ENCODE measurements around the gene TMEM119. TPM values are rescaled to one million over a fixed set of nuclear protein-coding genes. Genes with fewer than 3 reads are reported as not detected.
A peak's percentile ranks its signal among the peaks of the same experiment; 100 is the strongest.

The TMEM119 gene
- 0.48 and 0.61 TPM in 2 replicates for total RNA-seq (2021; fragmentation: NEBNext Ultra II Directional; extraction: Animal tissue kit (Norgen Biotek cat#: 25700))
- polyA plus RNA-seq (2011; rRNA removed), result 0.35 TPM in 2 replicates
- polyA plus RNA-seq (2011; cell fraction: cytosol; rRNA removed), result 0.41 TPM
- 0.27 TPM for polyA plus RNA-seq (2011; cell fraction: nucleus; rRNA removed)
- 0.16 to 0.42 TPM (median 0.24 TPM) in 4 replicates for polyA plus RNA-seq (2012, experiment 1 of 2)
- 0.26 TPM for polyA plus RNA-seq (2012, experiment 2 of 2)
- polyA plus RNA-seq (2013, experiment 1 of 2), result 0.55 TPM
- 0.68 TPM for polyA plus RNA-seq (2013, experiment 2 of 2)
- not detected in 2 replicates for polyA minus RNA-seq (2011; rRNA and poly(A)+ RNA removed)
- polyA minus RNA-seq (2011; cell fraction: cytosol; rRNA and poly(A)+ RNA removed), result not detected
- polyA minus RNA-seq (2011; cell fraction: nucleus; rRNA and poly(A)+ RNA removed), result not detected
- long read RNA-seq, experiment 1, result 0 reads
- long read RNA-seq, experiment 2, result 0 reads

- DNase-seq (ENCODE audit: low read depth in 1 of 2, low spot score in 2 of 2) (no peak), FAIRE-seq (no peak)
- Histone ChIP-seq H4K8ac (ENCODE audit: extremely low read depth, insufficient read depth, low read length) (0 out of 2 replicates have a peak within 1 kb of the TSS, but pooled peaks have one; percentile 38), H3K18ac (ENCODE audit: extremely low read depth, low read length) (peak within 1 kb of the TSS; percentile 51; the same call in 1 of the 2 replicates), H4K20me1 (replicated peaks in 1 of 2; ENCODE audit: control insufficient read depth in 1 of 2, insufficient read depth in 2 of 2, low read length in 2 of 2) (peaks cover 0 to 8% of the 10 kb centered on the region in 2 experiments), H3K79me1 (ENCODE audit: low read depth, low read length) (no peaks in the 10 kb centered on the region; the same call in 1 of the 2 replicates), H2BK12ac (ENCODE audit: low read depth, low read length) (peak within 1 kb of the TSS; percentile 46; the same call in 1 of the 2 replicates), H4K5ac (ENCODE audit: insufficient read length, low read depth, low read length) (no peak within 1 kb of the TSS), H3K36me3 (ENCODE audit: control insufficient read depth in 2 of 4, insufficient read depth in 4 of 4, low read length in 3 of 4) (no peaks in the 10 kb centered on the region), H3K27me3 (replicated peaks in 1 of 4; ENCODE audit: control insufficient read depth in 3 of 4, extremely low read depth in 1 of 4, insufficient read depth in 3 of 4, low read length in 3 of 4) (no peaks in the 10 kb centered on the region; a peak in 1 of 7 replicates), H3K4me2 (ENCODE audit: insufficient read depth in 1 of 2, low read depth in 2 of 2, low read length in 2 of 2) (no peak within 1 kb of the TSS; a peak in 1 of 4 replicates), H3K9me3 (ENCODE audit: insufficient read depth in 2 of 2, low read depth in 1 of 2, low read length in 1 of 2) (no peaks in the 10 kb centered on the region), H2BK5ac (ENCODE audit: low read depth, low read length) (peak within 1 kb of the TSS; percentile 20; the same call in 1 of the 2 replicates), H3K79me2 (ENCODE audit: control insufficient read depth in 1 of 2, insufficient read depth in 2 of 2, low read length in 2 of 2) (no peaks in the 10 kb centered on the region), H3K14ac (ENCODE audit: insufficient read length) (no peak within 1 kb of the TSS), H2BK120ac (replicated peaks; ENCODE audit: low read depth, low read length) (no peak within 1 kb of the TSS), H3K27ac (ENCODE audit: low read depth, low read length) (no peak within 1 kb of the TSS), H2AFZ (ENCODE audit: low read length) (peak within 1 kb of the TSS; percentile 68; the same call in 1 of the 2 replicates), H4K91ac (replicated peaks; ENCODE audit: insufficient read length, low read length) (peak within 1 kb of the TSS; percentile 52), H3K4me1 (replicated peaks in 1 of 4; ENCODE audit: control insufficient read depth in 3 of 4, insufficient read depth in 4 of 4, low read length in 3 of 4) (peaks cover 0 to 14% (median 0%) of the 10 kb centered on the region in 4 experiments; a peak in 3 of 7 replicates), H2BK20ac (ENCODE audit: low read length) (no peak within 1 kb of the TSS), H3K4me3 (ENCODE audit: extremely low read depth in 1 of 4, insufficient read depth in 2 of 4, low read depth in 3 of 4, low read length in 4 of 4) (no peak within 1 kb of the TSS), H2BK15ac (ENCODE audit: low read length) (peak within 1 kb of the TSS; percentile 81), H3K23me2 (ENCODE audit: low read depth, low read length) (peaks cover 7% of the 10 kb centered on the region; the same call in 1 of the 2 replicates), H2AK5ac (ENCODE audit: low read depth, low read length) (no peak within 1 kb of the TSS), H3K9ac (replicated peaks in 1 of 4; ENCODE audit: extremely low read depth in 1 of 4, low read depth in 3 of 4, low read length in 3 of 4) (no peak within 1 kb of the TSS), H3K4ac (replicated peaks; ENCODE audit: insufficient read length, low read depth, low read length) (no peak within 1 kb of the TSS), H3K56ac (replicated peaks; ENCODE audit: insufficient read length, low read depth, low read length) (no peak within 1 kb of the TSS), H3K23ac (ENCODE audit: insufficient read length) (no peak within 1 kb of the TSS)
- CTCF ChIA-PET (ENCODE audit: partially characterized antibody), result interaction anchor here (0.7 to 3.1 kb wide), 10 partner anchors 9 to 156 kb away, joined by 3 to 11 read pairs (median 3); partner anchors contain the start of gene ISCU
- 91% methylated on average over 10 of the region's 27 CpGs; no CpG with 5 or more reads in 1 of the 2 experiments for WGBS, 2 experiments (ENCODE audit: extremely low coverage in 1 of 2, insufficient coverage in 1 of 2, insufficient read length in 1 of 2, insufficient replicate concordance in 2 of 2, low coverage in 1 of 2, low lambda C conversion rate in 2 of 2, missing lambda C conversion rate in 1 of 2)
- POLR2A ChIA-PET (ENCODE audit: partially characterized antibody), result interaction anchor here (1.0 to 1.8 kb wide), 5 partner anchors 9 to 133 kb away, joined by 3 to 4 read pairs (median 4); partner anchors contain the start of gene ISCU
- TF ChIP-seq POLR2A (IDR thresholded peaks at IDR 0.05; ENCODE audit: control extremely low read depth in 1 of 2, low read depth in 2 of 2, low read length in 2 of 2) (no peak), ATF3 (IDR thresholded peaks at IDR 0.05; ENCODE audit: insufficient read depth, low read depth, low read length) (no peak), GABPA (IDR thresholded peaks at IDR 0.05; ENCODE audit: borderline replicate concordance, insufficient read depth, low read length) (no peak), KDM5A (IDR thresholded peaks at IDR 0.05; ENCODE audit: low read length) (no peak), SP2 (IDR thresholded peaks at IDR 0.05; ENCODE audit: low read length) (no peak), CBX8 (IDR thresholded peaks at IDR 0.05; ENCODE audit: borderline replicate concordance, low read depth, low read length) (no peak), FOSL1 (IDR thresholded peaks at IDR 0.05; ENCODE audit: insufficient read depth, low read depth, low read length) (no peak), RXRA (IDR thresholded peaks at IDR 0.05; ENCODE audit: insufficient read depth, low read depth, low read length) (no peak)
Observed at GRCh38 chr12:108597559-108598471, at the start of gene TMEM119. Gene TMEM119, minus strand, starts transcription at chr12:108598084. Its CDS starts 5,701 bp downstream, at chr12:108592383.
